Right lung (tissue), 5 donors: ENCODE measurements around the gene MKRN3. TPM values are rescaled to one million over a fixed set of nuclear protein-coding genes. Genes with fewer than 3 reads are reported as not detected.
"Not testable (repeated sequence)": the region's sequence is repeated elsewhere in the genome, so short reads cannot be mapped to it uniquely, and the experiment has no call there.

Experiments
- DNase-seq, 2 donors: peaks; one replicate each; pipeline ENCODE4 v3.0.0-alpha.2; 2013
- polyA plus RNA-seq, 5 donors: library from polyadenylated mRNA; unstranded; fragments of 120-200 nt; gene quantifications; one replicate each; pipeline versions ENCODE4 v1.2.1 to v1.2.3, GENCODE V29; 2013; ENCODE audit warnings: inconsistent platforms in 1 of 5, low replicate concordance in 1 of 5; ENCODE audit not compliant: insufficient read length in 5 of 5, insufficient read depth in 1 of 5

The MKRN3 gene
- polyA plus RNA-seq, 5 donors = 0.27 to 12.3 (median 1.3) TPM

GRCh38 chr15:23578521-23579150 is 13.2 kb downstream of the MKRN3 start:
- no peak for DNase-seq

DNA sequence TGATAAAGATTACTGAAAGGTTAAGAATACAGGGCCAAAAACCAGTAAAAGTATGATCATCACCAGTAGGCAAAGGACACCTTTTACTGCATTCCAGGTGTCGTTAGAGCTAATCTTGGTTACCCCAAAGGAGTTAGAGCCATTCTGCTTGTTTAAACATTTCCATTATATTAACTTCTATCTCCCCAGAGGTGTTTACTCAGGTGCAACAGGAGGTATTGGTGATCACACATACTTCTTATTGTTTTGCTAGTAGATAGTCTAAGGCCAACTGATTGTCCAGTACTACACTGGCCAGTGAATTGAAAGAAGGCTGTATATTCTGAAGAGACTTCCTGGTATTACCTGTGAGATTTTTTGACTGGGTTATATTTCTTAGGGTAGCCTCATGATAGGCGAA is 22.8 kb downstream of the MKRN3 start:
- DNase-seq = no peak

DNA sequence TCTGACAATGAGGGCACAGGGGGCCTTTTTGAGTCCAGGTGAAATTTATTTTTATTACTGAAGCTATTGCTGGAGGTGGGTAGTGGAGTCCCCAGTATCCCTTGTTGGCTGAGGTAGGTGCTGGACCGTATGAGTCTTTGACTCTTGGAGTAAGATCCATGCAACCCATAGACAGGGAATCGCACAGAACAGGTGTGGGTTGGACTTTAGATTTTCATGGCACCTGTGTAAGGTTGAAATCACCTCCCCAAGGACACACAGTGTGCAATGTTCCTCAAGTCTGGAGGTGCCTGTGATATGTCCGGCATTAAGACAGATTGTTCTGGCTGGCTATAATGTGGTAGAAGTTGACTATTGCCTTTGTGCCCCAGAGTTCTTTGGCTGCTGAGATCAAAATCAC is 23.5 kb downstream of the MKRN3 start:
- DNase-seq = no peak

GRCh38 chr15:23594252-23594770 is 28.8 kb downstream of the MKRN3 start:
- DNase-seq = no peak

- DNase-seq = no peak
Observed at GRCh38 chr15:23595368-23595767, 29.9 kb downstream of the MKRN3 start.

- DNase-seq = no peak
Observed at GRCh38 chr15:23596736-23597135, 31.3 kb downstream of the MKRN3 start.

- DNase-seq = not testable (repeated sequence)
Observed at GRCh38 chr15:23597278-23597677, 31.8 kb downstream of the MKRN3 start.

DNA sequence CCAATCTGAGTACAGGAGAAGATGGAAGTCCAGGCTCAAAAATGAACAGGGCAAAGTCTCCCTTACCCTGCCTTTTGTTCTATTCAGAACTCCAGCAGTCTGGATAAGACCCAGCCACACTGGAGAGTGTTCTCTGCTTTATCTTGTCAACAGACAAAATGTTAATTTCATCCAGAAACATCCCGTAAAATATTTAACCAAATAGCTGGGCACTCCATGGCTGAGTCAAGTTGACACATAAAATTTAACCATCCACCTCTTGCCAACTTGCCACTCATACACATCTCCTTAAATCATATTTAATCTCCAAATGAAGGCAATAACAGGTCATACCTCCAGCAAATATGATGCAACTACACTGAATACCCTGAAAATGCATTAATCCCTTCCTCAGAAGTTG is 33.6 kb downstream of the MKRN3 start:
- DNase-seq = no peak

GRCh38 chr15:23602124-23602523 is 36.6 kb downstream of the MKRN3 start:
- no peak for DNase-seq

- no peak for DNase-seq
Observed at GRCh38 chr15:23606226-23606625, 40.8 kb downstream of the MKRN3 start.

- DNase-seq = no peak
Observed at GRCh38 chr15:23616536-23616935, 51.1 kb downstream of the MKRN3 start.

Other genes with a start within 250 kb of the MKRN3 start
- not detected for gene GOLGA6L26, start 231.5 kb upstream of the MKRN3 start, polyA plus RNA-seq
- gene GOLGA8S, start 210.9 kb upstream of the MKRN3 start, polyA plus RNA-seq = 1 to 10 TPM; 1.2 to 2.5 (median 1.4) TPM
- not detected for gene GOLGA6L2, start 118.4 kb upstream of the MKRN3 start, polyA plus RNA-seq
- gene MAGEL2, start 82.2 kb downstream of the MKRN3 start, polyA plus RNA-seq = 1 to 10 TPM; 2.8 to 6.0 (median 3.8) TPM
- gene NDN, start 121.6 kb downstream of the MKRN3 start, polyA plus RNA-seq = 100 to 1,000 TPM in 2 of 5 donors, 10 to 100 TPM in 3; 83.9 to 131 (median 93.4) TPM